HG02870 (cell line): ENCODE results near the gene GOLGA6A.
"Not testable (repeated sequence)": the region's sequence is repeated elsewhere in the genome, so short reads cannot be mapped to it uniquely, and the experiment has no call there.

Experiments used
- ATAC-seq: cut with Tn5 transposase; IDR thresholded peaks from one replicate; pipeline ENCODE4 v1.9.1; 2021; ENCODE audit warnings: mild to moderate bottlenecking, moderate library complexity; ENCODE audit not compliant: unreplicated experiment

GOLGA6A gene

DNA sequence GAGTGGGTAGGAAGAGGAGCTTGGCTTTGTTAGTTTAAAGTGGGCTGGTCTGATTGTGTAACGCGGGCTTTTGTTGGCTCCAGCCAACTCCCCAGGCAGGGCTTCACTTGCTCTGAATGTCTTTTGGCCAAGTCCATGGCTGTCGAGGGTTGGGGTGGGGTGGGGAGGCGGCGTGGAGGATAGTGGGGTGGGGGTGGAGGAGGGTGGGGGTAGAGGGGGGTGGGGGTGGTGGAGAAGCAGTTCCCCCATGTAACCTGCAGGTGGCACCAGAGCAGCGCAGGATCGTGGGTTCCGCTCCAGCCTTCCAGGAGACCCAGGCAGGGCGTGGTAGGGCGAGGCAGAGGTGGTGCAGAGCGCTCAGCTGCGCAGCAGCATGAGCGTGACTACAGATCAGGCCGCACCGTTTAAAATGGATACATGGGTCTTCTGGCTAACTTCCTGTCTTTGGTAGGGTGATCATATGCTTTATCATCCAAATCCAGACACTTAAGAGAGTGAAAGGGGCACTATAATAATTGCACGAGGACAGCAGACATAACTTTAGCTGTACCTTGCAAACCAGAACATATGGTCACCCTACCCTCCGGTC is 28.3 kb downstream of the GOLGA6A start:
- ATAC-seq = no peak

DNA sequence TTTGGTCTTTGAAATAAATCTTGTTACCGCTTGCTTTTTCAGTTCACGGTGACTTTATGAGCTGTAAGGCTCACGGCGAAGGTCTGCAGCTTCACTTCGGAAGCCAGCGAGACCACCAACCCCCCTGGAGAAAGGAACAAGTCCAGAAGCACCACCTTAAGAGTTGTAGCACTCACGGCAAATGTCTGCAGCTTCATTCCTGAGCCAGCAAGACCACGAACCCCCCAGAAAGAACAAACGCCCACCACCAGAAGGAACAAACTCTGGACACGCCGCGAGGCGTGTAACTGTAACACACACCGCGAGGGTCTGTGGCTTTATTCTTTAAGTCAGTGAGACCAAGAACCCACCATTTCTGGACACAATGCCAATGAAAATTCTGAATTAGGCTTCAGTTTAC is 28.8 kb downstream of the GOLGA6A start:
- no peak for ATAC-seq

- not testable (repeated sequence) for ATAC-seq
Observed at GRCh38 chr15:74052271-74053260, 29.8 kb downstream of the GOLGA6A start.

DNA sequence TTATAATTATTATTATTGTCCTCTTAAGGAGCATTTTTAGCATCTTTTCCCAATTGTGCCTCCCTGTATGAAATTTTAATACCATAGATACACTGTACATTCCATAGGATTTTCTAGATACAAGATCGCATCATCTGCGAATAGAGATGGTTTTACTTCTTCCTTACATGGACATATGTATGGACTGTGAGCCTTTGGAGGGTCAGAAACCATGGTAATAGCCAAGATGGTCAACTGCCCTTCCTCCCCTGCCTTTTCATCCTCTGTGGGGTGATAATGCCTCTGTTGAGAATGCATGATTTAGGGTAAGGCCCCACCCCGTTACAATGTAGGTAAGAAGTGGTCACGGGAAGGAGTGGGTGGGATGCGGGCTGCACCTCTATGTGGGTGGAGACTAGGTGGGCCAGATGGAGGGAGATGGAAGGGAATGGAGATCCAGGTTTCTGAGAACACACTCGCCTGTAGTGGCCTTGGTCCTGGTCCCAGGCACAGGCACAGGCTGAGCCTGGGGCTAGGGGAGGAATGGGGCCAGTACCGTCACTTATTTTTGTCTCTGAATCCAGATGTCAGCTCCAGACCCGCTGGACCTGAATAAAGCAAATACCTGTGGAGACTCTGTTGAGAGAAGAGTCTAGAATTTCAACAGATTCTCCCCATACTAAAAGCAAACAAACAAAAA is 31.7 kb downstream of the GOLGA6A start:
- no peak for ATAC-seq

- ATAC-seq = no peak
Observed at GRCh38 chr15:74050127-74050526, 32.2 kb downstream of the GOLGA6A start.

DNA sequence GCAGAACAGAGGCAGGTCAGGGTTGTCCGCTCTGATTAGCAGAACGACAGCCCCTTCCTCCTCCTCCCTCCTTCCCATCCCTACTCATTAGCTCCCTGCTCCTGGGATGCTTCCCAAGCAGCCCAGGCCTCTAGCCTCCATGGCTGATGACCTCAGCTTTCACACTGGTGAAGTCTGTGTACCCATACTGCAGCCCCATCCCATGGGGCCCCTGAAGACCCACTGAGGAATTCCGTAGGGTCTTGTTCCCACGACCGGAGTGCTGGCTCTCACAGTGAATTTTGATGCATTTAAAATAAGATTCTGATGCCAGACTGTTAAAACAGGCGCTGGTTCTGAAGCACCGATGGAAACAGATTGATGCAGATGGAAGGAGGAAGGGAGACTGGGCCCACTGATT is 36.1 kb downstream of the GOLGA6A start:
- no peak for ATAC-seq

GRCh38 chr15:74045636-74046274 is 36.6 kb downstream of the GOLGA6A start:
- ATAC-seq = no peak

GRCh38 chr15:74045184-74045583 is 37.2 kb downstream of the GOLGA6A start:
- ATAC-seq = no peak

- ATAC-seq = no peak
Observed at GRCh38 chr15:74044267-74045110, 37.9 kb downstream of the GOLGA6A start.

- ATAC-seq = no peak
Observed at GRCh38 chr15:74043425-74044266, 38.7 kb downstream of the GOLGA6A start.

- ATAC-seq = no peak
Observed at GRCh38 chr15:74042603-74043424, 39.5 kb downstream of the GOLGA6A start.

GRCh38 chr15:74041777-74042435 is 40.4 kb downstream of the GOLGA6A start:
- no peak for ATAC-seq

DNA sequence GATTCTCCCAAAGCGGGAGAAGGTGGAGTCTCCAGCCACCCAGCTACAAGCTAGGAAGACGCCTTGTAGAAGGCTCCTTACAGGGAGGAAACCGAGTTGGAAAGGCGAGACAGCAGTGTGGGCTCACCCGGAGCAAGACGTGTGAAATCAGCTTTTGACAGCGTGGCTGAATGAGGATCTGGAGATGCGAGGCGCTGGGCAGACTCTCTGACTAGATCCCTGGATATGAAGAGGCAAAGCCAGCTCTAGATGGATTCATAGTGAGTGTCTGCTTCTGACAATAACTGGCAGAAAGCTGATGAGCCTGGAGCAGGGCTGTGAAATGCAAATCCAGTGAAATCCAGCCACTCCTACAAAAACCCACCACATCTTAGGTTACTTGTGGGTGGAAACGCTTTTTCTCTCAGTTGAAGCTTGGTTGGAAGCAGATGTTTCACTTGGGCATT is 41.0 kb downstream of the GOLGA6A start:
- no peak for ATAC-seq

DNA sequence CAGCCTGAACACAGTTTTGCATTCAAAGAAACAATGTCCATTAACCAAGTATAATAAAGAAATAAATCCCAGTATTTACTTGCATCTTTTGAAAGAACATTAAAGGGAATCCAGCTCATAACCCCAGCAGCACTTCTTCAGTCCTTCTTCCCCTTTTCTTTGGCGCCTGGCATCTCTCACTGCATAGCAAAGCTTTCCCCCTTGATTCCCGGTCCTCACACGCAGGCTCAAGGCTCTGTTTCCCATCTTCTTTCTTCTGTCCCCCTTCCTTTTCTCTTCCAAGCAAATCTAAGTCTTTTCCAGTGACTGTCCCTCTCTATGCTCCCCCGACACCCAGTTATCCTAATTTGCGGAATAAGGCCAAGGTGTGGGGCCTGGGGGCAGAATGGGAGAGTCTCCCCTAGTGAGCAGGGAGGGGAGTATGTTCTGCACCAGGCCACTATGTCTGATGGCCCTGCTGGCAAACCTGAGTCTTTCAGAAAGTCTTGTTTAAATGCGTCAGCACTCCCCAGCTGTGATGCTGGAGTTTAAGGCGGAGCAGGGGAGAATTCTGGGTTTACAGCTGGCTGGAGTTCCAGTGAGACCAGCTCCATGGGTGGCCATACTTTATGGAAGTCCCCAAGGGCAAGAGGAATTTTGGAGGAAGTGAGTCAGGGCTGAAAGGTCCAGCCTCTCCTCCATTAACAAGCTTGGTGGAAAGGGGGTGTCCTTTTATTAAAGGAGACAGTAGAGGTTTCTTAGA is 42.1 kb downstream of the GOLGA6A start:
- no peak for ATAC-seq

DNA sequence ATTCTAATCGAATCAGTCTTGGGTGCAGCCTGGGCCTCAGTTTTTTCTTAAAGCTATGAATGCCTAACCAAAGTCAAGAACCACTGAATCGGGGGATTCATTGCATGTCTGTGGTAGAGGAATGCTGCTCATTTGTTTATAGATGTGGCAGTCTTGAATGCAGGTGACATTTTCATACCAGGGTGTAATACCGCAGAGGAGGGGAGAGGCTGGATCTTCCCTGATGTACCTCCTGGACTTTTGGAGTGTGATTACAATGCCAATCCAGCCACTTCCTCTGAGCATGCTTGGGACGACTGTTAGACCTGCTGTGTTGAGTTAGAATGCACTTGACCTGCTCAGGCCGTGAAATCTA is 42.7 kb downstream of the GOLGA6A start:
- ATAC-seq = no peak

DNA sequence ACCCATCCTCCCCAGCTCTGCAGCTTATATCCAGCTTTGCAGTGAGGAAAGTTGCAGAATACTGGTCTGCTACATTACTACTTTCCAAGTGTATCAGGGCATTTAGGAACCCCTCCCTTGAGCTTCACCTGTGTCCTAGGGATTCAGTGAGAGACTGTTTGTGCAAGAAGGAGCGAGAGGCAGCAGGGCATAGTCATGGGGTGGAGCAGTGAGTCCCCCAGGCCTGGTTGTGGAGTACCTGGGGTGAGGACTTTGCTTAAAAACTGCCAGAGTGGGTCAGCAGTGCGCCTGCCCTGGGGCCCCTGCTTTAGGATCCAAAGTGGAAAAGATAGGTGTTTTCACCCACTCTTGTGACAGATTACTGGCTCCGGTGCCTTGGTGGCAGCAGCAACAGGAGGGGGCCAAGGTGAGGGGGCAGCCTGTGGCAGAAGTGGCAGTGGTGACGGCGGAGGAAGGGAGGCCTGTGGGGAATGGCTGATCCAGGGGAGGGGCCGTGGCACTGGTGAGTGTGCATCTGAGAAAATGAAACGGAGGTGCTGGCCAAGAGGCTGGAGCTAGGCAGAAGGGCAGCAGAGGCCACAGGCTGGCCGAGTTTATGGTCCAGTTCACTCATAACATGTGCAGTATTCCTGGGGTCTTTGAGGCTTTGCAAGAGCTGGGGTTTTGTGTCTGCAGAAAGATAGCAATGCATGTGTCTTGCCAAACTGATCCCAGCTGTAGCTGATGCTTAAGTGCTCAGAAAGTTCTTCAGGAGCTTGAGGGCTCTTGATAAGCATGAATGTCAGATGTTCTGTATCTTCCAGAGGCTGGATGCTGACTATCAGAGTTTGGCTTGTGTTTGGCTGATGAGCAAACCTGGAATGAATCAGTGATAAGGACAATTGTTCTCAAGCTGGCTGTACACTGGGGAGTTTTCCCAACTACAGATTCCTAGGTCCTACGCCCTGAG is 43.4 kb downstream of the GOLGA6A start:
- no peak for ATAC-seq
